NCI-H82 (cell line): ENCODE measurements around the gene FHIT.
"Not testable (repeated sequence)": the region's sequence is repeated elsewhere in the genome, so short reads cannot be mapped to it uniquely, and the experiment has no call there.

Source experiments
- DNase-seq: peaks from one replicate; lab custom pipeline; 2025; lab: John Stamatoyannopoulos, UW

FHIT gene

DNA sequence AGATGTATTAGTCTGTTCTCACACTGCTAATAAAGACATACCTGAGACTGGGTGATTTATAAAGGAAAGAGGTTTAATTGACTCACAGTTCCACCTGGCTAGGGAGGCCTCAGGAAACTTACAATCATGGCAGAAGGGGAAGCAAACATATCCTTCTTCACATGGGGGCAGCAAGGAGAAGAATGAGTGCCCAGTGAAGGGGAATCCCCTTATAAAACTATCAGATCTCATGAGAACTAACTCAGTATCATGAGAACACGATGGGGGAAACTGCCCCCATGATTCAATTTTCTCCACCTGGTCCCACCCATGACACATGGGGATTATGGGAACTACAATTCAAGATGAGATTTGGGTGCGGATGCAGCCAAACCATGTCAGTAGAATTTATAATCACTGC, 1316.7 kb downstream of the FHIT start:
- not testable (repeated sequence) for DNase-seq

DNA sequence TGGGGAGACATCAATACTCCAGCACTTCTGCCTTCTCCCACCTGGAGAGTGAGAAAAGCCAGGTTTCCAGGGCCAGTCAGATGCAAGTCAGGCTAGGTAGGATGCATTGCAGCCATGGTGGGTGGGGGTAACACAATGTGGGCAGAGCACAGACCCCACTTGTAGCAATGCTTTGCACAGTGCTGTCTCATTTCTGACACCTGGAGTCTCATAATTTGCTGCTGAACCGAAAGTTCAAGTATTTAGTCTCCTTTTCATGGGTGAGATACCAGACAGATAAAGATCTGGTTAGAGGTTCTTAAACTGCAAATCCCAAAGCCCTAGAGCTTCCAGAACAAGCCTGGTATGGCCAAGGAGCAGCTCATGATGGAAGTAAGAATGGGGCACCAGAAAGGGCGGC, 1321.1 kb downstream of the FHIT start:
- no peak for DNase-seq

DNA sequence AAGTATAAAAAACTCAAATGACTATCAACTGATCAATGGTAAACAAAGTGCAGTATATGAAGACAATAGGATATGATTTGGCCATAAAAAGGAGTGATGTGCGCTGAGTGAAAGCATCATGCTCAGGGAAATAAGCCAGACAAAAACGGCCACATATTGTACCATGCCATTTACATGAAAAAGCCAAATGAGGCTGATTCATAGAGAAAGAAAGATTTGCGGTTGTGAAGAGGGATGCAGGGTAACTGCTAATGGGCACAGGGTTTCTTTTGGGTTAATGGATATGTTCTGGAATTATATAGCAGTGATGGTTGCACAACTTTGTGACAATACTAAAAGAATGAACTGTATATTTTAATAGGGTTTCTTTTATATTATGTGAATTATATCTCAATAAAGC, 1324.2 kb downstream of the FHIT start:
- no peak for DNase-seq

DNA sequence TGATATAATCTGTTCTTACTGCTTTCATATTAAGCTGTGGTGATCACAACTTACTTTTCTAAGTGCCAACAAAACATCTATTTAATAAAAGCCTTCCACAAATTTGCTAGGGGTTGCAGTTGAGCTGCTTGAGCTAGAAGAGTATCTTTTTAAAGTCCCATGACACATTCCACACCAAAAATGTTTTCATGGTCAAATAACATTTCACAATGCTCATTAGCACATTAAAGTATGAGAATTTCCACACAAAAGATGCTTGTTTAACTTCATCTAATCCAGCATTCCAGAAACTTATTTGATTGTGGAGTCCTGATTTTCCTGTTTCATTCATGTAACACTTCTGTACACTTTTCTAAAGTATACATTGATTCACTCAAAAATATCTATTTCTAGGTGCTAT, 1325.3 kb downstream of the FHIT start:
- no peak for DNase-seq

DNA sequence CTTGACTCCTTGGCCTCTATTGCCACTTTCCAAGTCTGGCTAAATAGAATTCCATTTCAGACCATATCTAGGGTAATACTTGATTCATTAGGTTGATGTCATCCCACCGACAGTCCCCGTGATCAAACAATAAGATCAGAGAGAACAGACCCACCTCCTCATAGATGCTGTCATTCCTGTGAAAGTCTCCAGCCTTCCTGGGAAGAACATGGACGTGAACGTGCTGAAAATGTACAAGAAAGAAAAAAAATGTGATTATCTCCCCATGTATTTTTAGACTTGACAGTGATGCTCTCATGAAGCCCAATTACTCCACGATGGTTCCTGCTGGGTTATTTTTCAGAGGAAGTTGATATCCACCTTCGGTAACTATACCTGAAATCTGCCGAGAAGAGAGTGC, 1329.1 kb downstream of the FHIT start:
- no peak for DNase-seq

DNA sequence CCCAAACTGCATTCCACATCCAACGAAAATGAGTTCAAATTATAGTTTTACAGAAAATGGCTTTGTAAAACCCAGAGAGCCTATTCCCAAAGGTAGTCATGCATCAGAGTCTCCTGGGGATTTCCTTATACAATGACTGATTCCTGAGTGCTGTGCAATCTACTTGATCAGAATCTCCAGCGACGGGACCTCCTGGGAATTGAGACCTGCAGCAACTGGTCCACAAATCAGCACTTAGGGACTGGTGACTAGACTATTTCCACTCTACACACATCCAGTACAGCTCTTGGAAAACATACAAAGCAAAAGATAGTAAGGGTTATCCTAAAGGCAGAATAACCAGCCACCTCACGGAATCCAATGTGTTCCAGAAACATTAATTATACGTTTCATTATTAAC, 1330.4 kb downstream of the FHIT start:
- no peak for DNase-seq

DNA sequence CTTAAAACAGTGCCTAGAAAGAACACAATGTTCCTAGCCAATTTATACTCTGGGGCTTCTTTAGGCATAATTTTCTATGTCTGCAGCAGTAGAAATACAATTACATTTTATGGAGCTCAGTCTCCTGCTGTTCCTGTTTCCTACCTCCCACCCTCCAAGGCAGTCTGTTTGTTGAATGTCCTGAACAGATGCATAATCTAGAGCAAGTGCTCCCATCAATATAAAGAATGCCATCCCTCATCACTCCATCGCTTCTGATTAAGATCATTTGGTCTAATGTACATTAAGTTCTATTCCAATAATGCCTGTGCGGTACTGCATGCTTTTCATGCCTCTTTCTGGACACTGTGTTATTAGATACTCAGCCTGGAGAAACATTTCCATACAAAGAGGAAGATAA, 1331.7 kb downstream of the FHIT start:
- DNase-seq, result no peak

DNA sequence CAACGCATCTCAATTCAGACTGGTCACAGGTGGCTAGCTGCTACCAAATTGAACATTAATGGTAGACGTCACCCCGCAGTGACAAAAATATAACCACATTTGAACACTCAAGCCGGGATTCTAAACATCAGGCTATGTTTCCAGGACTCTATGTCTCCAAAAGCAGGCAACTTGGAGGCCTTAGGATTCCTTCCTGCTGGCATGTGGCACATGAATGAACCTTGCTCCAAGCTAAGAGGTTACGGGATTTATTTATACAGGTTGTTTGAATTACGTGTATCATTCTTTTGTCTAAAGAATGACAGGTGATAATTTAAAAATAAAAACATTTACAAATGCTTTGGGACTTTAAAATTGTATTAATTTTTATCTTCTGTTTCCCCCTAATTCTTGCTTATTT, 1337.0 kb downstream of the FHIT start:
- no peak for DNase-seq

DNA sequence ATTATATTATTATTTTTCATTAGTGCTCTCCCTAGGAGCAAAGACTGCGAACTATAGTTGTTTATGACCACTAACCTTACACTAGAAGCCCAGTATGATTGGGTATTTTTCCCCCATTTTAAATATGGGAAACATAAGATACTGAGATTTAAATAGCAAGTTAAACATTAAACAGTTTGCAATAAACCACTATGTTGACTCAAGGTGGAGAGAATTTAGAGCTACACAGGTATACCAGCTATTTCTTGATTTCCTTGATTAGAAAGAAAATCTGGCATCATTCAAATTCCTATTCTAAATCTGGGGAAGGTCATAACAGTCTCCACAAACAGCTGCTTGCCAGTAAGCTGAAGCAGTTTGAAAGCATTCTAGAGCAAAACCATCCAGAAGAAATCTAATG, 1337.6 kb downstream of the FHIT start:
- no peak for DNase-seq

DNA sequence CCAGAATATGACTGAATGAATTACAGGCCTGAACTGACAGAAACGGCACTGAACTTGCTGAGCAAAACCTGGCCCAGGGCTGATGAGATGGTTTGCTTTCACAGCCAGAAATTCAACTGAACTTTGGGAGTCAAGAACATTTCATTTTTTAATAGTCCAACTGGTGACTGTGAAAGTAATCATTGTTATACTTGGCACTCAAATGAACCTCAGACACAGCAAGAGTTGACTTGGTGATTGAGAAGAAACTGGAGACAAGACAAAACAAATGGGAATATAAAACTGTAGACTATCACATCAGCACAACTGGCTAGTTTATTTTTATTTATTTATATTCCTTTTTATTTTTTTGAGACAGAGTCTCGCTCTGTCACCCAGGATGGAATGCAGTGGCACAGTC, 1342.6 kb downstream of the FHIT start:
- no peak for DNase-seq

DNA sequence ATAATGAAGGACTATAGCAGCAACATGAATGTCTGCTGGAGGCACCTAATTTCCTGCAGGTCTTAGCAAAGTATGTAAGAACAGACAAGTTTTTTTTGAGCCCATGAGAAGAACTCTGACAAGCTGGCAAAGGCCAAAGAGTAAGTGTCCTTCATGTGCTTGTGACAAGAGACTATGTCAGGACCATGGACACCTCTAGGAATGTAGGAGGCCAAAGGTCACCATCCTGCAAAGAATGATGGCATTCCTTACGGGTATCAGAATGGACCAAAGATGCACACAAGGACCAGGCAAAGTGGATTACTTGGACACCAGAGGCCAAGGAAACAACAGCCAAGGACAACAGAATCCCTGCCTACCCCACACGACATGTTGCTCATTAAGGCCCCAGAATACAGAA, 1343.0 kb downstream of the FHIT start:
- no peak for DNase-seq

DNA sequence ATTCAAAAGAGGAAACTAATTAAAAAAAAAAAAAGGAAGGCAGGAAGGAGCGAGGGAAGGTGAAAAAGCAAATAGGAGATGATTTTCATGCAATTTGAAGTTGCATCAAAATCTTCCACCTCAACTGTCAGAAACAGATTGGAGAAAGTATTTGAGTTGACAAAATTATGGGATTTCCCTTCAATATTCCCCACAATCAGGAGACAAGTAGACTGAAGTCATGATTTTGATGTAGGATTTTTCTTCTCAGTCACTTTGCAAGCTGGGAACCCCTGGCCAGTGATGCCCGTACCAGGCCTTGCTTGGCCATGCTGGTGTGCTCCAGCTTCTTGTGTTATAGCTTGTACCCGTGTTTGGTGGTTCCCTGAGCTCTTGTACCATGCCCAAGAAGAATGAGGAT, 1347.0 kb downstream of the FHIT start:
- DNase-seq, result no peak

DNA sequence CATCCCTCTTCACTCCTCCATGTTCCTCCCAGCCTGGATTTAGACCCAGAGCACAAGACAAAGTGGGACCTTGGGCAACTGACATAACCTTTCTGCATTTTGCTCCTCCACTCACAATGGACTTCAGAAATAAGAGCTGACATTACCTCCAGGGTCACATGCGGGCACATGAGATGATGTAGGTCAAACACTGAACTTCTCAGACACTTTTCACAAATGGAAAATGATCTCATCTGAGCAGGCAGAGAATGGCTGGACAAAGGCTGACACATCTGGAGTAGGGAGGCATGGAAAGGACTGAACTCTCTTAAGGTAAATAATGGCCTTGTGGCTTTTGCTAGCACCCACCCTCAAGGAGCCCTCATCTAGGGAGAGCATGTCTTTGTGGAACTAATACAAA, 1352.2 kb downstream of the FHIT start:
- no peak for DNase-seq

DNA sequence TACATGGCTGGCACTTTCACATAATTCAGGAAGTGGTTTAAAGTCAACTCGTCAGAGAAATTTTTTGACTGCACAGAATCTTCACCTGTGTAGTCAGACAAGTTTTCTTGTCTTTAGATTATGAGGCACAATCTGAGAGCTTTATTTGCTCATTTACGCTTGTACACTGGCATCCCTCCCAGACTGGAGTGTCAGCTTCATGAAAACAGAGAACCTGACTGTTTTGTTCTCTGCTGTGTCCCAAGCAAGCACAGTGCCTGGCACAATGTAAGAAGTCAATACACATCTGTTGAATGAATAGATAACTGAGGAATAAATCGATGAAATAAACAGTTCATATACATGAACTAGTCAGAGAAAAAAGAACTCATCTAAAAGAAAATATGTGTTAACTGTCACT, 1355.3 kb downstream of the FHIT start:
- no peak for DNase-seq

DNA sequence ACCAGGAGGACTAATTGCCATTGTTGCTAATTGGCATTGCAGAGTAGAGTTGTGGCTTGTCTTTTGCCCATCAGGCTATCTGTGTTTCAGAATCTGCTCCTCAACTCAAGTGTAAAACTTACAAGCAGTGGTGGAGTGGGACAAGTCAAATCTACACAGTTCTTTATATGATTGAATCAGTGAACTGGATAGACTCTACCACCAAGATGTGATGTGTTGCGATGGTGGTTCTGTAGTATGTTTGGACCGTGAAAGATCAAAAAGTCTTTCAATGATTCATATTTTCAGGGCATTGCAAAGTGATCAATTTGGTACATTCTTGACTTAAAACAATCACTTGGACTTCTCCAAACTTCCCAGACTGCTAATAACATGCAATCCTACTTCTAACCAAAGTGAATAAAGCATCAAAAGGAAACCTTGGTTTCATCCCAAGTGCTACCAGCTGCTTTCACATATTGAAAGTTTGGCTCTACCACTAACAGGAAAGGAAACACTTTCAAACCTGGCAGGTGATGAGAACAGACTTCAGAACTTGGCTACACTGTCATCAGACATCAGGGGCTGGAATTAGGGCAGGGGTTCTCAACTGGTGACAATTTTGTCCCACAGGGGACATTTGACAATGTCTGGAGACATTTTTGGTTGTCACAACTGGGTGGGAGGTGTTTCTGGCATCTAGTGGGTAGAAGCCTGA, 1356.7 kb downstream of the FHIT start:
- DNase-seq, result no peak

DNA sequence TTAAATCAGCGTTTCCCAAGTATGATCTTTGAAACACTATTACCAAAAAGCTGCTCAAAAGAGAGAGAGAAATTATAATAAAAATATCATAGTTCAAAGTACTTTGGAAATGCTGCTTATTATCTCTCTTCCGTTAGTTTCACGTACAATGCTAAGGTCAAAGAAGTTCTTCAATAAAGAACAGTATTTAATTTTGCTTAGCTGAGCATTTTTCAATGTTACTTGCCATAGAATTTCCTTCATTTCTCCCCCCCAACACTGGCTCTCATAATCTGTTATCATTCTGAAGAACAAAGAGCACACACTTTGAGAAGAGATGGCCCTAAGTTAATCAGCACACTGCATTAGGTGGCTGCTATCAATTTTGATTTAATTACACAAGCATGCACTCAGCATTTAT, 1360.6 kb downstream of the FHIT start:
- DNase-seq, result no peak

DNA sequence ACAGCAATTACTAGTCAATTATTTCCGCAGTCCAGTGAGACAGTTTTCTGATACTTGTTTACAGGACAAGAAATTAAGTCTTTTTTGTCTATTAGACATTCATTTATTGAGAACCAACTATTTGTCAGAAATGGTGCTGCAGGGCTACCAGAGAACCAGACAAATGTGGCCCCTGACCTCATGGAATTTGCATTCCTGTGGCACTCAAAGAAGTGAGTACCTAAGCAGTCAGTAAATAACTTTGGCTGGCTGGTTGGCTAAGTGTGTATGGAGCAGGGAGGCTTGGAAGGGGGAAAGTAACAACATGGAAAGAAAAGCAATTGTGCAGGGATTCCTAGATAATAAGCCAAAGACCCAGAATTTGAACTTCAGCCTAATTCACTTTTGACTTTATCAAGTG, 1364.5 kb downstream of the FHIT start:
- DNase-seq, result no peak

DNA sequence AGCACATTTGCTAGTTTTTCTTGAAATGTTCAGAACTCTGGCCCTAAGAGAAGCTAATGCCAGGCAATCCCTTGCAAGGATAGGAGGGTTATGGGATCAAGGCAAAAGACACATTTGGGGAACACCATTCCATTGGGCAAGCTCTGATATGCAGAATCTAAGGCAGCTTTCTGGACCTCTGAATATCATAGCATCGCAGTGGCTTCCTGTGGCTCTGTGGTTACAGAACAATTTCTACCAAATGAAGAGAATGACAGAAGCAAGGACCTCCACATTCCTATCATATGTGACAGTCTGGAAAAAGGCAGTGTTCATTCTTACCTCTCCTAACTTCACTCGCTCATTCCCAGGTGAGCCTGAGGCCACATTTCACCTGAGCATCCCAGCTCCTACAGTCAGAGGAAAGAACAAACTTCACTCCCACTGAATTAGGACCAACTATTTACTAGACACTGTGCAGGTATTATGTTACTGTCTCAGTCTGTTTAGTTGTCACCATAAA, 1365.3 kb downstream of the FHIT start:
- no peak for DNase-seq

DNA sequence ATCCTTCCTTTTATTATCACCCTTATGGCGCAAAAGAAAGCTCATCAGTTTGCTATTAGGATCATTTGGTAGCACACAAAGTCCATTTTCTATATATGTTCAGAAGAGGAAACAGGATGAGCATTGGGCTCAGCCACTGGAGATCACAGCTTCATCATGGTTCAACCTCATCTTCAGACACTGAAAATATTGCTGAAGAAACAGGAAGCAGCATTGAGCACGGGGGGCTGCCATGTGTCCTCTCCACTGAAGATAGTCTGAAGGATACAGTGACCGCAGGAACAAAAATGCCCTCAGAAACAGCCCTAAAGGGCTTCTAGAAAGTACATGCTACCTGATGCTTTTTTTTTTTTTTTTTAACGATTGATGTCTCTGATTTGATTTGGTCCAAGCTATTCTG, 1366.2 kb downstream of the FHIT start:
- DNase-seq, result no peak

DNA sequence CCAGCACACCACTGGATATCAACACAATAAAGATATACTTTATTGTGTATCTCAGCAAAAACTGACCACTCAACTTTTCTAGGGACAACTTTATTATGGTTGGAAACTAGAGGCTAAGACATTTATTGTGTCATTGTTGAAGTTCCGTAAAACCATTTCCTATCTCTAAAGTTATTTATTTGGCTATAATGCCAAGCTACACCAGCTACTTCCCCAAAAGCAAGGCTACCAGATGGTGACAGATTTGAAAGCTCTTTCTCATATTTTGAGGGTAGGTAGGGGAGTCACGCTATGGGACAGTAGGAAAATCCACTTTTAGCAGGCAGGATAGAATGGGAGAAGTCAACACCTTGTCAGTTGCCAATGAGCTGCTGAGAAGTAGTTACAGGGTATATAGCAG, 1366.8 kb downstream of the FHIT start:
- DNase-seq, result no peak

DNA sequence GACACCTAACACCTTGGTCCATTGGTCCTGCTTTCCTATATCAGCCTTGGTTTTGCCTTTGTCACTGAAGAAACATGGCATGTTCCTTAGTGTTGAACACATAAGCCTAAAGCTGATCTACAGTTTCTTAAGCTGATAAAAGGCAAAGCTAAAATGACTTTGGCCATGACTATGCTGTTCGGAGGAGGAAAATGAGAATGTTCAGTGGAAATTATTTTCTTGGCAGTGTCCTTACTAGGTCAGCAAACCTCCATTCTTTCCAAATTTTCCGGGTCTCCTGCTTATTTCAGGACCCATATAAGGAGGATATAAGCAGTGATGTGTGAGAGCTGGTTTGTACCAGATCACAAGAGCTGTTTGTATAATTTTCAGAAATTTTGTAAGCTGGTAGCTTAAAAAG, 1368.5 kb downstream of the FHIT start:
- DNase-seq, result no peak

DNA sequence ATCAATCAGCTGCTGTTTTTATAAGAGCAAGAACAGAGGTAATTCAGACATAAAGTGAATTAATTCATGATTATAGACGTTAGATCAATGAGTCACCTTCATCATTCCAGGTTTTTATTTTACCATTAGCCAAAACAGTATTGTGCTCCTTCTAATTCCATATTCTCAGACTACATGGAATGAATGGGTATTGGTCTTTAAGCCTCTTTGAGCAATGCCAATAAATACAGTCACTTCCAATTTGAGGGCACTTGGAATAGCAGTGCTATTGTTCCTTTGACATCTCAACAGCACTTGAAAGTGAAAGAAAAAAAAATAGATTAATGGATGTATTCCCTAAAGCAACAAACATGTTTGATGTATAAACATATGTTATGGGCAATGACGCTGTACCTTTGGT, 1370.5 kb downstream of the FHIT start:
- DNase-seq, result no peak

DNA sequence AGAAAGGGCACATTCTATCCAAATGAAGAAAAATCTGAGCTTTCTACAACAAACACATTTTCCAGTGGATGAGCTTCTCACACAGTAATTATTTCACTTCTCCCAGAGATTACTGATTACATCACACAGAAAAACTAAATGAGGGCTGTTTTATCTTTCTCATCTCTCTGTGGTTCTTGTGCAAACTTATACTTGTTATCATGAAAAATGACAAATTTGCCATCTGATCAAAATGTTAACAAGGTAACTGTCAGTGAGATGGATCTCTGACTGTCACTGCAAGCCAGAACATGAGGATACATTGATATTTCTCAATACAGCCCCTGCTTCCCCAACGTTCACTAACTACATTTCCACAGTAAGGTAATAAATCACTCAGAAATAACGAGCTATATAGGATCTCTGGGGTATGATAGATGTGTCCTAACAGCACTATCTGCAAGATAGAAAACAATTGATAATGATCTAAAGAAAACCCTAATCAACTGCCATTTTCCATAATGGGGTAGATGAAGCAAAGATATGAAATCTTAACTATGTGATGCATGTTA, 1372.1 kb downstream of the FHIT start:
- DNase-seq, result no peak

DNA sequence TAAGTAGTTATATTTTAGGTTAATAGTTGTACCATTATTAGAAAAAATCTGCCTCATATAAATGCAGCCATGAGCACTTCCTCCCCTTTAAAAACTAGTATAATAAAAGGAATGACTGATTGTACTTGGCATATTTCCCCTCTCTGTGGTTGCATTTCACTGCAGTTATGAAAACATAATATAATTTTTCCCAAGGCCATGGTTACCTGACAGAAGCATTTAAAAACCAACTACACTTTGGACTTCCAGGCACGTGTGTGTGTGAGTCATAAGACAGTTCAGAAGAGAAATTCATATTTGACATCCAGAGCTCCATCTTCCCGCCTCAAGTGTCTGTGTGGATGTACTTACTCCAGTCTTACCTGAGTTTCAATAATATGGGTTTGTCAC, 1373.2 kb downstream of the FHIT start:
- DNase-seq, result no peak
